B cell (primary cell): ENCODE measurements around the gene ZNF831. TPM values are rescaled to one million over a fixed set of nuclear protein-coding genes. Genes with fewer than 3 reads are reported as not detected.

Experiments used
- ATAC-seq: fragments of 200-7000 bp; cut with Tn5 transposase; one replicate; pipeline ENCODE4 v1.10.0; 2021; ENCODE audit warnings: low read depth, mild to moderate bottlenecking, moderate number of reproducible peaks, moderate library complexity
- CTCF ChIA-PET: fragments of 350-600 bp; sonication (Branson Sonifier 250); formaldehyde crosslinking; loops from one replicate; lab custom pipeline; 2021; ENCODE audit warnings: antibody characterized with exemption, inconsistent platforms; lab: Charles Lee
- POLR2A ChIA-PET: fragments of 350-600 bp; sonication (Branson Sonifier 250); formaldehyde crosslinking; loops from one replicate; lab custom pipeline; 2021; ENCODE audit warnings: antibody characterized with exemption; lab: Charles Lee
- DNase-seq: peaks from one replicate; pipeline ENCODE4 v3.0.0; 2013
- H2AFZ ChIP-seq: 2 replicates; pipeline ENCODE4 v1.6.1; 2012; ENCODE audit warnings: mild to moderate bottlenecking, low read depth, low read length; ENCODE audit not compliant: insufficient read depth, poor library complexity, severe bottlenecking
- H3K27ac ChIP-seq, 2 donors: 1 replicate in 1 of 2; 2 replicates in 1 of 2; pipeline ENCODE4 v1.5.1; 2012 to 2013; ENCODE audit warnings: low read length in 2 of 2, mild to moderate bottlenecking in 2 of 2, moderate library complexity in 1 of 2
- H3K27me3 ChIP-seq, 4 experiments: fragments of 200-600 bp in 1 of 4; sonication (generic) in 1 of 4; replicated peaks in 1 of 4; 1 replicate in 2 of 4; 2 replicates in 2 of 4; pipeline versions ENCODE4 v1.6.1 to v1.7.0; 2013 to 2016; ENCODE audit warnings: low read length in 3 of 4, mild to moderate bottlenecking in 2 of 4, mixed read lengths in 1 of 4, moderate library complexity in 1 of 4; ENCODE audit not compliant: insufficient read depth in 4 of 4, control insufficient read depth in 3 of 4; ENCODE audit errors: control extremely low read depth in 1 of 4
- H3K36me3 ChIP-seq, 2 experiments: replicated peaks in 1 of 2; 1 replicate in 1 of 2; 2 replicates in 1 of 2; pipeline versions ENCODE4 v1.6.1 to v1.7.1; 2013; ENCODE audit warnings: low read length in 1 of 2; ENCODE audit not compliant: insufficient read depth in 2 of 2, control insufficient read depth in 1 of 2; ENCODE audit errors: control extremely low read depth in 1 of 2, extremely low read depth in 1 of 2
- H3K4me1 ChIP-seq, 2 donors: fragments of 200-600 bp in 1 of 2; sonication (generic) in 1 of 2; 1 replicate in 1 of 2; 2 replicates in 1 of 2; pipeline versions ENCODE4 v1.5.1 to v1.6.1; 2013 to 2017; ENCODE audit warnings: low read length in 2 of 2; ENCODE audit not compliant: control insufficient read depth in 2 of 2, insufficient read depth in 2 of 2
- H3K4me2 ChIP-seq: replicated peaks from 2 replicates; pipeline ENCODE3; 2012; ENCODE audit warnings: mild to moderate bottlenecking, low read depth, low read length; ENCODE audit not compliant: poor library complexity, severe bottlenecking
- H3K4me3 ChIP-seq, 5 experiments: fragments of 200-600 bp in 1 of 5; sonication (generic) in 1 of 5; 1 replicate in 3 of 5; 2 replicates in 2 of 5; pipeline versions ENCODE4 v1.5.1 to v1.7.0; 2011 to 2016; ENCODE audit warnings: low read length in 4 of 5, mild to moderate bottlenecking in 4 of 5, low read depth in 2 of 5, control low read depth in 1 of 5, moderate library complexity in 1 of 5; ENCODE audit not compliant: insufficient read depth in 1 of 5; ENCODE audit errors: control extremely low read depth in 1 of 5, extremely low read depth in 1 of 5
- H3K79me2 ChIP-seq: fragments of 200-600 bp; sonication (generic); one replicate; pipeline ENCODE4 v1.6.0; 2016; ENCODE audit warnings: low read length; ENCODE audit not compliant: control insufficient read depth, insufficient read depth
- H3K9ac ChIP-seq: fragments of 200-600 bp; sonication (generic); 2 replicates; pipeline ENCODE4 v1.6.1; 2017; ENCODE audit warnings: mild to moderate bottlenecking, low read length, moderate library complexity
- H3K9me3 ChIP-seq, 3 donors: one replicate each; pipeline versions ENCODE4 v1.6.1 to v1.7.1; 2013; ENCODE audit warnings: low read length in 2 of 3; ENCODE audit not compliant: control insufficient read depth in 2 of 3, insufficient read depth in 1 of 3; ENCODE audit errors: control extremely low read depth in 1 of 3
- H4K20me1 ChIP-seq: 2 replicates; pipeline ENCODE4 v1.6.0; 2012; ENCODE audit warnings: mild to moderate bottlenecking, low read length; ENCODE audit not compliant: insufficient read depth, control insufficient read depth, poor library complexity, severe bottlenecking
- H3K27ac Mint-ChIP-seq: one replicate; pipeline ENCODE4 v1.8.0; 2021; ENCODE audit warnings: mixed read lengths
- H3K27me3 Mint-ChIP-seq: one replicate; pipeline ENCODE4 v1.8.0; 2021; ENCODE audit warnings: mixed read lengths
- H3K4me1 Mint-ChIP-seq: one replicate; pipeline ENCODE4 v1.8.0; 2021; ENCODE audit warnings: mixed read lengths
- H3K4me3 Mint-ChIP-seq: one replicate; pipeline ENCODE4 v1.8.0; 2021; ENCODE audit warnings: mixed read lengths
- H3K9me3 Mint-ChIP-seq: one replicate; pipeline ENCODE4 v1.8.0; 2022; ENCODE audit warnings: mixed read lengths; ENCODE audit not compliant: insufficient read depth
- CTCF ChIP-seq: fragments of 200-600 bp; IDR thresholded peaks from one replicate; pipeline ENCODE4 v1.8.0; 2022; ENCODE audit warnings: antibody characterized with exemption, mild to moderate bottlenecking
- EZH2 ChIP-seq: IDR thresholded peaks from 2 replicates; pipeline ENCODE4 v1.6.1; 2012; ENCODE audit warnings: borderline replicate concordance, low read depth, mild to moderate bottlenecking, moderate library complexity, low read length; ENCODE audit not compliant: insufficient read depth, poor library complexity, severe bottlenecking
- WGBS: methylation state at CpG from one replicate; pipeline ENCODE4 v1.1.5; 2013; ENCODE audit warnings: missing lambda C conversion rate; ENCODE audit not compliant: insufficient coverage; 5-methylcytosine and 5-hydroxymethylcytosine counted together
- intact Hi-C: fragments of 100-400 bp; cut with micrococcal nuclease; formaldehyde crosslinking; loops from one replicate; pipeline ENCODE4 v1.10.0; 2022
- polyA plus RNA-seq: library from polyadenylated mRNA; depleted of rRNA; stranded (reverse); fragments of >200 nt; gene quantifications from 2 replicates; pipeline ENCODE4 v1.2.3, GENCODE V29; 2012
- total RNA-seq, 2 donors: library from RNA; stranded (reverse); fragments of 120-200 nt in 1 of 2; gene quantifications; 1 replicate in 1 of 2; 2 replicates in 1 of 2; pipeline versions ENCODE4 v1.2.3 to v1.2.4, GENCODE V29; 2013 to 2022

The ZNF831 gene
- total and polyA plus RNA-seq, 2 donors (not counting 1 experiment from before 2014, with no cell fraction given), result 1.7 to 14.1 TPM

- Histone ChIP-seq H4K20me1 (no peaks in the 10 kb centered on the region), H3K9ac (no peak overlapping the region), H2AFZ (no peak overlapping the region), H3K4me2 (peak overlapping the region; percentile 49), H3K9me3 (peaks cover 0 to 4% (median 0%) of the 10 kb centered on the region in 3 donors), H3K4me1 (peaks cover 50 to 52% of the 10 kb centered on the region in 2 donors), H3K36me3 (no peaks in the 10 kb centered on the region), H3K4me3 (no peak overlapping the region), H3K27ac (peak overlapping the region; percentile 36 to 50), H3K27me3 (no peaks in the 10 kb centered on the region), H3K79me2 (peaks cover 9% of the 10 kb centered on the region)
- H3K27me3 Mint-ChIP-seq, result no peaks in the 10 kb centered on the region
- intact Hi-C loops, result loop anchor here (5.0 kb wide), 1 partner anchor 35 kb away; no protein-coding TSS in a partner anchor
- H3K4me1 Mint-ChIP-seq, result peaks cover 66% of the 10 kb centered on the region
- peaks cover under 1% of the 10 kb centered on the region for H3K9me3 Mint-ChIP-seq
- peak overlapping the region; percentile 63 for H3K4me3 Mint-ChIP-seq
- ChIA-PET POLR2A (interaction anchor here (0.7 kb wide), 1 partner anchor 114 kb away, joined by 3 read pairs; no protein-coding TSS in a partner anchor), CTCF (interaction anchor here (1.4 to 1.9 kb wide), 3 partner anchors 59 to 276 kb away, joined by 3 to 8 read pairs (median 7); no protein-coding TSS in a partner anchor)
- DNase-seq (no peak), ATAC-seq (no peak)
- peak overlapping the region; percentile 81 for H3K27ac Mint-ChIP-seq
- no peak for TF ChIP-seq EZH2
- no peak for TF ChIP-seq CTCF
- 89% methylated on average over 8 of the region's 8 CpGs for WGBS
Observed at GRCh38 chr20:59146780-59147565, 16.6 kb upstream of the ZNF831 start.

- Mint-ChIP-seq H3K9me3 (no peaks in the 10 kb centered on the region), H3K4me1 (peaks cover 71% of the 10 kb centered on the region), H3K27me3 (no peaks in the 10 kb centered on the region), H3K4me3 (peak overlapping the region; percentile 19), H3K27ac (peak overlapping the region; percentile 37)
- intact Hi-C loops, result loop anchor here (5.0 kb wide), 1 partner anchor 35 kb away; no protein-coding TSS in a partner anchor
- ATAC-seq, result no peak
- Histone ChIP-seq H3K79me2 (peaks cover 11% of the 10 kb centered on the region), H3K4me3 (no peak overlapping the region), H3K9ac (no peak overlapping the region), H3K4me2 (no peak overlapping the region), H4K20me1 (no peaks in the 10 kb centered on the region), H3K27ac (no peak overlapping the region), H3K36me3 (no peaks in the 10 kb centered on the region), H2AFZ (no peak overlapping the region), H3K27me3 (no peaks in the 10 kb centered on the region), H3K9me3 (peaks cover 0 to 4% (median 0%) of the 10 kb centered on the region in 3 donors), H3K4me1 (peaks cover 50 to 52% of the 10 kb centered on the region in 2 donors)
- CTCF ChIA-PET, result interaction anchor here (1.4 to 1.9 kb wide), 2 partner anchors 60 kb away, joined by 7 to 8 read pairs; no protein-coding TSS in a partner anchor
- no peak for TF ChIP-seq CTCF
- no peak for TF ChIP-seq EZH2
- DNase-seq, result no peak
- POLR2A ChIA-PET, result no interaction called here
- 100% methylated on average over 2 of the region's 3 CpGs for WGBS
Observed at GRCh38 chr20:59147586-59147985, 16.0 kb upstream of the ZNF831 start.
